Measurements from ENCODE around the gene MACC1.
A peak's percentile ranks its signal among the peaks of the same experiment; 100 is the strongest.
"Not testable (repeated sequence)": the region's sequence is repeated elsewhere in the genome, so short reads cannot be mapped to it uniquely, and the experiment has no call there.

Gene MACC1

DNA sequence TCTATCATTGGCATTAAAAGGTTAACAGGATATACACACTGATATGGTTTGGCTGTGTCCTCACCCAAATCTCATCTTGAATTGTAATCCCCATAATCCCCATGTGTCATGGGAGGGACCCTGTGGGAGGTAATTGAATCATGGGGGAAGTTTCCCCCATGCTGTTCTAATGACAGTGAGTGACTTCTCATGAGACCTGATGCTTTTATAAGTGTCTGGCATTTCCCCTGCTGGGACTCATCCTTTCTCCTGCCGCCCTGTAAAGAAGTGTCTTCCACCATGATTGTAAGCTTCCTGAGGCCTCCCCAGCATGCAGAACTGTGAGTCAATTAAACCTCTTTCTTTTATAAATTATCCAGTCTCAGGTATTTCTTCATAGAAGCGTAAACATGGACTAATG is 9.4 kb downstream of the MACC1 start:
- H3K27ac Mint-ChIP-seq; H3K4me3 Mint-ChIP-seq; intact Hi-C loops (cut with micrococcal nuclease); H3K36me3 Mint-ChIP-seq (ENCODE audit: low read depth); H3K27me3 Mint-ChIP-seq: not testable (repeated sequence)
- peaks cover 14% of the 10 kb centered on the region for H3K4me1 Mint-ChIP-seq (ENCODE audit: low read depth)
- peaks cover 30% of the 10 kb centered on the region for H3K9me3 Mint-ChIP-seq

DNA sequence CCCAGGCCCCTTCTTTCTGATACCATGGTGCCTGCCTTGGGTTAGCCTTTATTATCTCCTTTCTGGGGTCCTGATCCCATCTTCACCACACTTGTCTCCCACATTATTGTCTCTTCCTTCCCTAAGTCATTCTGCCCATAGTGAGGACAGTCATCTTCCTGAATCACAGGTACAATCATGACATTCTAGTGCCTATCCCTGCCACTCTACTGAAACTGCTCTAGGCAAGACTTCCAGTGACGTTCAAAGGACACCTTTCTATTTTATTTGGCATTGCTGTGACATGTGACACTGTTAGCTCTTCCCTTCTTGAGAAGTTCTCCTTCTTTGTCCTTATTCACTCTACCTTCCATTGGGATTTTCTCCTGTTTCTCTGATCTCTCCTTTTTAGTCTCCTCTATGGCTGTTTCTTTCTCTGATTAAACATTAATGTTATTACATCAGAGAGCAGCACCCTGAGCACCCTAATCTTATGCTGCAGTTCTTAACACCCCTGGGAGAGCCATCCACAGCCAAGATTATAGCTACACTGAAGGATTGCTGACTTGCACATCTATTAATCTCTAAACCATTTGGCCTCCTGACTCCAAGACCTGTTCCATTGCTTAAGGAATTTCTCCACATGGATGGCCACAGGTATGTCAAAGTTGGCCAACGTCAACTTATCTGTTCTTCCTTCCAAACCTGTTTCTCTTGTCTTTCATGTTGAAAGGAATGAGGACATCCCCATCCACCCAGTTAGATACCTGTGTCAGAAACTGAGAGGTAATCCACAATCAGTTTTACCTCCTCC is 10.9 kb downstream of the MACC1 start:
- no peaks in the 10 kb centered on the region for H3K27me3 Mint-ChIP-seq
- H3K4me1 Mint-ChIP-seq (ENCODE audit: low read depth), result peaks cover 13% of the 10 kb centered on the region
- peaks cover 7% of the 10 kb centered on the region for H3K36me3 Mint-ChIP-seq (ENCODE audit: low read depth)
- peaks cover 30% of the 10 kb centered on the region for H3K9me3 Mint-ChIP-seq
- no peak overlapping the region for H3K27ac Mint-ChIP-seq
- H3K4me3 Mint-ChIP-seq, result no peak overlapping the region
- intact Hi-C loops (cut with micrococcal nuclease), result no loop called here

DNA sequence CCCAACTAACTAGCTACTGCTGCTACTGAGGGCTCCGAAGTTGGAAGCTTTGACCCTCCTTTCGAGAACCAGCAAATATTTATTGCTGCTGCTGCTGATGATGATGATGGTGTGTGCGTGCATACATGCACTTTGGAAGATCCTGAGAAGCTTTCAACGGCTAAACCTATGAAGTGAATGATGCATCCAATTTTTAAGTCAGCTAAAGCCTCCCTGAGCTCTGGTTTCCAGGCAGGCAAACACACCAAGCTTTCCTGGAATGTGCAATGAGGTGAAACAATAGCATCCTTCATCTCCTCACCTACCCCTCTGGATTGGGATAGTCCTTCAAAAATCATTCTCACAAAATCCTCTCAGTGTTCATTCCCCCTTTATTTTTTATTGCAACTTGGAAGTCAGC is 13.9 kb downstream of the MACC1 start:
- no peaks in the 10 kb centered on the region for H3K36me3 Mint-ChIP-seq (ENCODE audit: low read depth)
- H3K27ac Mint-ChIP-seq, result no peak overlapping the region
- intact Hi-C loops (cut with micrococcal nuclease), result no loop called here
- no peak overlapping the region for H3K4me3 Mint-ChIP-seq
- H3K9me3 Mint-ChIP-seq, result peaks cover 7% of the 10 kb centered on the region
- H3K27me3 Mint-ChIP-seq, result no peaks in the 10 kb centered on the region
- peaks cover 32% of the 10 kb centered on the region for H3K4me1 Mint-ChIP-seq (ENCODE audit: low read depth)

DNA sequence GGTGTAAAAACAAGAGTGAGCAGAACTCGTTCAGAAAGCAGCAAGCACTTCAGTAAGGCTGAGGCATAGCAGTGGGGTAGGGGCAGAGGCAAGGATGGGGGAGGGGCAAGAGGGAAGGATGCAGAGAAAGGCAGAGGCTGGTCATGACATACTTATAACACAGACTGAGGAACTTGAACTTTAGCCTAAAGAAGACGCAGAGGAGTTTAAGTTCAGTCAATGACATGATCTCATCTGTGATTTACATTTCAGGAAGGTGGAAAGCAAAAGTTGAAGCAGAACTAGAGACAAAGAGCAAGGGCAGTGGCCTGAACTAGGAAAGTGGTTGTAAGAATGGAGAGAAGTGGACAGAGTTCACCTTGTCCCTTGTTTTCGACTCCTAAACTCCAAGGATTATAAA is 15.8 kb downstream of the MACC1 start:
- H3K27me3 Mint-ChIP-seq, result no peaks in the 10 kb centered on the region
- no peak overlapping the region for H3K4me3 Mint-ChIP-seq
- H3K27ac Mint-ChIP-seq, result peak overlapping the region; percentile 52
- peaks cover 37% of the 10 kb centered on the region for H3K4me1 Mint-ChIP-seq (ENCODE audit: low read depth)
- H3K36me3 Mint-ChIP-seq (ENCODE audit: low read depth), result no peaks in the 10 kb centered on the region
- no peaks in the 10 kb centered on the region for H3K9me3 Mint-ChIP-seq
- intact Hi-C loops (cut with micrococcal nuclease), result loop anchor here (2.0 kb wide), 1 partner anchor 13 kb away; no protein-coding TSS in a partner anchor

DNA sequence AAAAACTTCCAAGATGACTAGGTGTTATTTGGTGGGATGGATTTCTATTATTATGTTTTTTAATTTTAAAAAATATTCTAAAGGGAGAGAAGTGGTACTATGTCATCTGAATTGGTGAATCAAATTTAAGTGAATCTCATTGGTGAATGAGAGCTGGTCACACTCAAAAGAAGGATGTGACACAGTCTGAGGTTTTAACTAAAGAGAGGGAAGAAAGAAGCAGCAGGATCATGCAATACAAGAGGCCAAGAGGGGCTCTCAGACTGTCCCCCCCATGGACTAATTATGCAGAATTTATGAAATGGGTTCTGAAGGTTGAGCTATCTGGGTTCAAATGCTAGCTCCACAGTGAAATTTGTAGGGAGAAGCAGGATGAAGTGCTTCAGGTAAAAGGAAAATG is 16.2 kb downstream of the MACC1 start:
- no peaks in the 10 kb centered on the region for H3K27me3 Mint-ChIP-seq
- intact Hi-C loops (cut with micrococcal nuclease), result loop anchor here (2.0 kb wide), 1 partner anchor 14 kb away; no protein-coding TSS in a partner anchor
- H3K27ac Mint-ChIP-seq, result peak overlapping the region; percentile 52
- peaks cover 33% of the 10 kb centered on the region for H3K4me1 Mint-ChIP-seq (ENCODE audit: low read depth)
- H3K9me3 Mint-ChIP-seq, result no peaks in the 10 kb centered on the region
- H3K36me3 Mint-ChIP-seq (ENCODE audit: low read depth), result no peaks in the 10 kb centered on the region
- H3K4me3 Mint-ChIP-seq, result no peak overlapping the region

DNA sequence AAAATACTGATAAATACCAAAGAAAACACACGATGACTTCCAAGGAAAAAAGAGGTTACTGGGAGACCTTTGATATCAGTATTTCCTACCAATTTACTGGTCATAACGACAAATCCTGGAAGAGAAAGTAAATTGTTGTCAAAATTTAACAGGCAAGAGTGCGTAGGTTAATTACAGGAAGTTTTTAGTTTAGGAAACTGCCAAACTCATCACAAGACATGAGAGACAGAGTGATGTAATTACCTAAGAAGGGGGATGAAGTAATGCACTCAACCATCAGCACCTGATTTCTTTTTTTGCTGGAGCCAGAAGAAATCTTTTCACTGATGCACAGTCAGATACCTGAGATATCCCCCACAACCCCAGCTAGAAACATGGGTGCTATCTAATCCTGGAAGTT is 16.8 kb downstream of the MACC1 start:
- Mint-ChIP-seq H3K36me3 (ENCODE audit: low read depth) (no peaks in the 10 kb centered on the region), H3K27ac (no peak overlapping the region), H3K9me3 (no peaks in the 10 kb centered on the region), H3K27me3 (no peaks in the 10 kb centered on the region), H3K4me1 (ENCODE audit: low read depth) (peaks cover 36% of the 10 kb centered on the region), H3K4me3 (no peak overlapping the region)
- intact Hi-C loops (cut with micrococcal nuclease), result loop anchor here (2.0 kb wide), 1 partner anchor 14 kb away; no protein-coding TSS in a partner anchor

DNA sequence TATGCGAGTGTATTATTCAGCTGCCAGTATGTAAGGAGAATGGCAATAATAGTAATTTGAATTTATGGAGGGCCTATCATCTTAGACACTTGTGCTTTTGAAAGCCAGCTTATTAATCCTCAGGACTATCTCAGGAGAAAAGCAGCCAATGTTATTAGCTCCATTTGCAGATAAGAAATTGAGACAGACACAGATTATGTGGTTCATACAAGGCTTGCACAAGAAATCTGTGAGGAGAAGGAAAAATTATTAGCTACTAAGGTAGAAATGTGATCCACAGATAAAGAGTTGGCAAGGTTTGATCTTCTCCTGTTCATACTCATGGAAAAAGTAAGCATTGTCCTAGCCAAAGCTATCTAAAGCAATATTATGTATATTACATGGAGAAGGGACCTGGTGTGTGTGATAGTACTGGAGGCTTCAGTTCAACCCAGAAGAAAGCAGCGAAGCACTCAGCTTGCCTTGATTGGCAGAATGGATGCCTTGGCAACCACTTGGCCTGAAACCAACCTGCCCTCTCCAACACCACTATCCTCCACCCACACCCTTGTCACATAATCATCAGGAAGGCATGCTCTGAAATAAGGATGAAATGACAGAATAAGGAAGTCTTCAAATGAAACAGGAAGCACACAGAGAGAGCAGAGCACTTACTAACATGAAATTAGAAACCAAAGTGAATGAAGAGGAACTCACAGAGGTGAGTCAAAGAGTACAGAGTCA is 18.0 kb downstream of the MACC1 start:
- Mint-ChIP-seq H3K27me3 (no peaks in the 10 kb centered on the region), H3K9me3 (no peaks in the 10 kb centered on the region), H3K4me1 (ENCODE audit: low read depth) (peaks cover 42% of the 10 kb centered on the region), H3K36me3 (ENCODE audit: low read depth) (no peaks in the 10 kb centered on the region), H3K27ac (peak overlapping the region; percentile 66), H3K4me3 (no peak overlapping the region)
- intact Hi-C loops (cut with micrococcal nuclease), result no loop called here

DNA sequence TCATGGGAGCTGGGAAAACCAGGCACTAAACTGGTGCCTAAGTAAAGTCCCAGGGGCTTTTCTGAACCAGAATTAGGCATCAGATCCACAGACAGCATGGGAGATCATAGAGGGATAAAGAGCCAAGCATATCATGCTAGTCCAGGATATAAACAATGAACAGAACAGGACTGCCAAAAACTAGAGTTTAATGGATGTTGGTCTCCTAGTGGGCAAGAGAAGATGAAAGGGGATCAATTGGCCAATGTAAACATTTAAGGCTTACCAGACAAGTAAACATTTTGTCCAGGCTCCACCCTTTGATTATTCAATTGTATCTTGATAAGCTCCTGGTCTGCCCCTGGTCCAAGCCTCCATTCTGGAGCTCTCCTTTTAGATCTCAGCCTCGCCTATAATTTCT is 18.9 kb downstream of the MACC1 start:
- Mint-ChIP-seq H3K27ac (no peak overlapping the region), H3K27me3 (no peaks in the 10 kb centered on the region), H3K36me3 (ENCODE audit: low read depth) (no peaks in the 10 kb centered on the region), H3K4me3 (no peak overlapping the region), H3K9me3 (no peaks in the 10 kb centered on the region), H3K4me1 (ENCODE audit: low read depth) (peaks cover 49% of the 10 kb centered on the region)
- intact Hi-C loops (cut with micrococcal nuclease), result no loop called here

DNA sequence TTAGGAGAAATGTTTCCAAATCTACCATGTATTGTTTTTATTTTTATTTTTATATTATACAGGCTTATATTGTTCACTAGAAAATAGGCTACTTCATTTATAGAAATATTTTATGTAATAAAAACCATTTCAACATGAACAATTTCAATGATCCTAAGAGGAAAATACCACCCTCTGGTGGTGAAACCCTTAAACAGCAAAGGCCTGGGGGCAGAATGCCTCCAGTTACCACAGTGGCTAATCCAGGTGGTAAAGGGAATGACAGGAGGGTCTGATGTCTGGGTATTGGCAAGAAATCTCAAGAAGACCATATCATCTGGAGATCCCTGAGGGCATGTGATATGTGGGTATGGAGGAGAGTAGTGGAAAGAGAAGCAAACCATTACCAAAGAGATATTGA is 19.3 kb downstream of the MACC1 start:
- Mint-ChIP-seq H3K4me3 (no peak overlapping the region), H3K36me3 (ENCODE audit: low read depth) (no peaks in the 10 kb centered on the region), H3K9me3 (no peaks in the 10 kb centered on the region), H3K4me1 (ENCODE audit: low read depth) (peaks cover 50% of the 10 kb centered on the region), H3K27me3 (no peaks in the 10 kb centered on the region), H3K27ac (no peak overlapping the region)
- intact Hi-C loops (cut with micrococcal nuclease), result no loop called here

DNA sequence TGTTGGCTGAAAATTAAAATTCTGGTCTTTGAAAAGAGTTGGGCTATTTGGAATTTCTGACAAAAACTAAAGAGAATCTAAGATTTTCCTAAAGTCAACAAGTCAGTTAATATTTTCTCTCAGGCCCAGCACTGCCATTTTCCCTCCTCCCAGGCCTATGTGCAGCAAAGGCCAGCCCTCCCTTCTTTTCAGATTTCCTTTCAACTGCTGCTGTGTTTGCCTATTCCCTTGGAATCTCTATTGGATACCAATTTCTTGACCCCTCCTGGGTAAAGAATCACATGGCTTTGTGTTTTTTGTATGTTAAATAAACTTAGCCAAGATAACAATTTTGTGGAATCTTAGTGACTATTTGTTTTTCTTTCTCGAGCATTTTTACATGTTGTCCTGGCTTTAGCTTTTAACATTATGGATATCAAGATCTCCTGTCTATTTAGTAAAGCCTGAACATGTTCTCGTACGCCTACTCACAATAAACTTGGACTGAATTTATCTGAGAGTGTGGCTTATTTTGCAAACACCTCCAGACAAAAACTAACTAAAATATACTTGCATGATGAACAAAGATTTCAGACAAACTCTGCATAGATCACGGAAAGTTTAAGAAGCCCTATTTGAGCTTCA is 19.9 kb downstream of the MACC1 start:
- Mint-ChIP-seq H3K27me3 (no peaks in the 10 kb centered on the region), H3K27ac (no peak overlapping the region), H3K4me1 (ENCODE audit: low read depth) (peaks cover 50% of the 10 kb centered on the region), H3K4me3 (no peak overlapping the region), H3K9me3 (no peaks in the 10 kb centered on the region), H3K36me3 (ENCODE audit: low read depth) (no peaks in the 10 kb centered on the region)
- intact Hi-C loops (cut with micrococcal nuclease), result no loop called here

DNA sequence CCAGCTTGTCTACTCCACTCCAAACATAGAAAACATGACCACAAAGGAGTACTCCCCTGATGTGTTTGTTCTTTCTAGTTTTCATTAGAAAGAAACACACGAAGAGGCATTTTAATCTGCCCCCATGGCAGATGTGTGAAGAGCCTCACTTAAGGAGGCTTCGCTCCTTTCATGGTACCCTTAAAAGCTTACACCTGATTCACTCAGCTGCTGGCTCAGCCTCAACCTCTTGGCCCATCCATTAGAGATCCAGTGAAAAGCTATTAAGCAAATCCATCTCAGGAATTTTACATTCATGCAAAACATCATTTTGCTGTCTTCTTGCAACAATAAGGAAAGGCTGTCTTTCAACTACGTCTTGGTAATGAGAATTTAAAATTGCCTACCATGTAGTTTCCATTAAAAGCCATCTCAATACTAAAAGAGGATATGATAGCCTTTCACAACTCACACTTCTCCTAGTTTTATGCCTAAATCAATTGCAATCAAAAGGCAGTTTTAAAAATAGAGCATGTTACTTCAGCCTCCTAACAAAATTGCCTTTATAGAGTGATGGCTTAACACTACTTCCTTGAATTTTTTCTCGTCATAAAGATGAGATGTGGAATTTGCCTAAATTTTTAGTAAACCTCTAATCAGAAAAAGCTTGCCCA is 22.7 kb downstream of the MACC1 start:
- intact Hi-C loops (cut with micrococcal nuclease), result no loop called here
- H3K36me3 Mint-ChIP-seq (ENCODE audit: low read depth), result peaks cover 5% of the 10 kb centered on the region
- H3K4me3 Mint-ChIP-seq, result no peak overlapping the region
- no peak overlapping the region for H3K27ac Mint-ChIP-seq
- peaks cover 43% of the 10 kb centered on the region for H3K4me1 Mint-ChIP-seq (ENCODE audit: low read depth)
- no peaks in the 10 kb centered on the region for H3K27me3 Mint-ChIP-seq
- H3K9me3 Mint-ChIP-seq, result peaks cover 6% of the 10 kb centered on the region

DNA sequence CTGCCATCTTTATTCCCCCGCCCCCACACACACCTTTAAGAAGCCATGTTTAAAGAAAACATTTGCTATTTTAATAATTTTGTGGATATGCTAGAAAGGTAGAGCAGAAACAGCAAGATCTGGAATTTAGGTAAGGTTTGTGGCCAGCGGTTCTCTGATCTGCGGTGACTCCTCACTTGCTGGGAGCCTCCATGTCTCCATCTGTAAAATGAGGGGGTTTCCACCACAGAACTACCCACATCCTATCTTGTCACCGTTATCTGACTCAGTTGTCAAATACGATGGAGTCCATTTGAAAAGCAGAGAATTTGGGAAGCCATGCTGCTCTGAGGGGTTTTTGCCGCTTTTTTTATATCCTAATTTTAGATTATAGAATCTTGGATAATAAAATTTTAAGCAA is 23.3 kb downstream of the MACC1 start:
- Mint-ChIP-seq H3K4me1 (ENCODE audit: low read depth) (peaks cover 37% of the 10 kb centered on the region), H3K36me3 (ENCODE audit: low read depth) (peaks cover 8% of the 10 kb centered on the region), H3K9me3 (peaks cover 11% of the 10 kb centered on the region), H3K27ac (peak overlapping the region; percentile 84), H3K27me3 (no peaks in the 10 kb centered on the region), H3K4me3 (no peak overlapping the region)
- intact Hi-C loops (cut with micrococcal nuclease), result no loop called here

DNA sequence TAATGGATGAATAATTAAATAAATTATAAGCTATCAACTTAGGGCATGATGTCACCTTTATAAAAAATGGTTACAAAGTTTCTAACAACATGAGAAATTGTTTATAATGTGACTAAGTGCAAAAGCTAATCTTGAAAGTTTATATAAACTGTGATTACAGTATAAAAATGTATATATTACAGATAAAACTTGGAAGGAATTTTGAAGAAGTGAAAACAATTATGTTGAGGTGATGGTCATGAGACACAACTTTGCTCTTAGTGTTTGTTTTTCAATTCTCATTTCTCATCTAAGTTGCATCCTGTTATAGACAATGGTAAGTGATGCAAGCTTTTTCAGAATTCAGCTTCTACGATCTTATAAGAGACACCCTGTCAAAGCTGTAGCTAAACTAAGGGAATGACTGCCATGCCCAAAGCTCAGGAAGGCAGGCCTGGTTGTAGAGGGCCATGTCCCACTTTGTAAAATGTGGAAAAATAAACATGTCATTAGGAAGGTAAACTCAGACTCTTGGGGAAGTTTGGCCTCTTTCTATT is 23.9 kb downstream of the MACC1 start:
- H3K4me3 Mint-ChIP-seq, result no peak overlapping the region
- H3K27me3 Mint-ChIP-seq, result no peaks in the 10 kb centered on the region
- peak overlapping the region; percentile 84 for H3K27ac Mint-ChIP-seq
- H3K36me3 Mint-ChIP-seq (ENCODE audit: low read depth), result peaks cover 8% of the 10 kb centered on the region
- intact Hi-C loops (cut with micrococcal nuclease), result no loop called here
- H3K4me1 Mint-ChIP-seq (ENCODE audit: low read depth), result peaks cover 41% of the 10 kb centered on the region
- H3K9me3 Mint-ChIP-seq, result peaks cover 17% of the 10 kb centered on the region
